OCI-LY7 (cell line): ENCODE results near the gene RAPGEF4. TPM values are rescaled to one million over a fixed set of nuclear protein-coding genes. Genes with fewer than 3 reads are reported as not detected.

ENCODE experiments used
- BruUV-seq: library from RNA; stranded (reverse); fragments of 400-500 nt; replicated peaks from 2 replicates; lab custom pipeline; 2021; lab: Mats Ljungman, UMichigan
- CTCF ChIA-PET: fragments of 300-600 bp; sonication (Branson Sonifier 250); formaldehyde crosslinking; loops from one replicate; lab custom pipeline; 2022; ENCODE audit warnings: antibody characterized with exemption; ENCODE audit not compliant: unreplicated experiment; lab: Charles Lee
- POLR2A ChIA-PET: fragments of 300-600 bp; sonication (Branson Sonifier 250); formaldehyde crosslinking; loops from one replicate; lab custom pipeline; 2022; ENCODE audit warnings: antibody characterized with exemption; lab: Charles Lee
- DNase-seq: peaks from one replicate; pipeline ENCODE4 v3.0.0-alpha.2; 2015; ENCODE audit warnings: low spot score
- H2AFZ ChIP-seq: fragments of 200-600 bp; sonication (generic), shearing (Covaris generic); 2 replicates; pipeline ENCODE4 v1.6.1; 2014; ENCODE audit warnings: mild to moderate bottlenecking, antibody characterized with exemption, low read length, moderate library complexity
- H3K27ac ChIP-seq: fragments of 200-600 bp; sonication (generic); 2 replicates; pipeline ENCODE4 v1.5.1; 2014; ENCODE audit warnings: mixed run types, low read depth, mild to moderate bottlenecking, moderate library complexity, low read length, inconsistent platforms; ENCODE audit not compliant: poor library complexity, severe bottlenecking
- H3K36me3 ChIP-seq: fragments of 200-600 bp; sonication (generic); 2 replicates; pipeline ENCODE4 v1.6.1; 2014; ENCODE audit warnings: mild to moderate bottlenecking, antibody characterized with exemption, low read length, moderate library complexity, mixed read lengths; ENCODE audit not compliant: insufficient read depth
- H3K4me1 ChIP-seq: fragments of 200-600 bp; sonication (generic); 2 replicates; pipeline ENCODE4 v1.5.1; 2014; ENCODE audit warnings: mild to moderate bottlenecking, low read length; ENCODE audit not compliant: insufficient read depth, poor library complexity, severe bottlenecking
- H3K4me2 ChIP-seq: fragments of 200-600 bp; sonication (generic); 2 replicates; pipeline ENCODE4 v1.6.1; 2014; ENCODE audit warnings: mild to moderate bottlenecking, low read length
- H3K4me3 ChIP-seq: fragments of 200-600 bp; sonication (generic); 2 replicates; pipeline ENCODE4 v1.5.1; 2014; ENCODE audit warnings: mild to moderate bottlenecking, low read depth, low read length; ENCODE audit not compliant: poor library complexity, severe bottlenecking
- H3K79me2 ChIP-seq: fragments of 200-600 bp; sonication (generic); 2 replicates; pipeline ENCODE4 v1.6.1; 2016; ENCODE audit warnings: low read depth, mild to moderate bottlenecking, low read length, moderate library complexity, mixed read lengths; ENCODE audit not compliant: insufficient read depth
- H3K9me2 ChIP-seq: fragments of 200-600 bp; sonication (generic); 2 replicates; pipeline ENCODE4 v1.6.1; 2016; ENCODE audit warnings: mild to moderate bottlenecking, low read length, mixed read lengths; ENCODE audit not compliant: insufficient read depth
- H3K9me3 ChIP-seq: fragments of 200-600 bp; sonication (generic); 2 replicates; pipeline ENCODE4 v1.6.1; 2014; ENCODE audit warnings: mild to moderate bottlenecking, mixed run types, low read length, mixed read lengths
- H4K20me1 ChIP-seq: fragments of 200-600 bp; sonication (generic); 2 replicates; pipeline ENCODE4 v1.6.1; 2014; ENCODE audit warnings: mild to moderate bottlenecking, antibody characterized with exemption, low read length, moderate library complexity, mixed read lengths; ENCODE audit not compliant: insufficient read depth
- EZH2phosphoT487 ChIP-seq: fragments of 200-600 bp; sonication (generic); IDR thresholded peaks from 2 replicates; pipeline ENCODE4 v1.6.1; 2018; ENCODE audit warnings: low read depth, borderline replicate concordance, mild to moderate bottlenecking, mixed run types, antibody characterized with exemption, low read length, moderate library complexity, mixed read lengths
- intact Hi-C: fragments of 100-400 bp; cut with micrococcal nuclease; formaldehyde crosslinking; loops from one replicate; pipeline ENCODE4 v1.10.0; 2022; ENCODE audit not compliant: unreplicated experiment
- total RNA-seq, 2 experiments: library from RNA; depleted of rRNA in 1 of 2; stranded (reverse); fragments of >200 nt in 1 of 2; shearing (Covaris generic) in 1 of 2; gene quantifications; 2 replicates each; pipeline ENCODE4 v1.2.3, GENCODE V29; 2014 to 2022
- TF ChIP-seq, protein P1 (sequence below): fragments of 200-600 bp; sonication (generic); conservative IDR thresholded peaks from 2 replicates; pipeline ENCODE4 v1.5.1; 2014; ENCODE audit warnings: mild to moderate bottlenecking, antibody characterized with exemption, low read length, moderate library complexity, mixed read lengths

Gene RAPGEF4
- total RNA-seq, 2 experiments from 2014 or later, result 0.22 to 0.55 TPM

DNA sequence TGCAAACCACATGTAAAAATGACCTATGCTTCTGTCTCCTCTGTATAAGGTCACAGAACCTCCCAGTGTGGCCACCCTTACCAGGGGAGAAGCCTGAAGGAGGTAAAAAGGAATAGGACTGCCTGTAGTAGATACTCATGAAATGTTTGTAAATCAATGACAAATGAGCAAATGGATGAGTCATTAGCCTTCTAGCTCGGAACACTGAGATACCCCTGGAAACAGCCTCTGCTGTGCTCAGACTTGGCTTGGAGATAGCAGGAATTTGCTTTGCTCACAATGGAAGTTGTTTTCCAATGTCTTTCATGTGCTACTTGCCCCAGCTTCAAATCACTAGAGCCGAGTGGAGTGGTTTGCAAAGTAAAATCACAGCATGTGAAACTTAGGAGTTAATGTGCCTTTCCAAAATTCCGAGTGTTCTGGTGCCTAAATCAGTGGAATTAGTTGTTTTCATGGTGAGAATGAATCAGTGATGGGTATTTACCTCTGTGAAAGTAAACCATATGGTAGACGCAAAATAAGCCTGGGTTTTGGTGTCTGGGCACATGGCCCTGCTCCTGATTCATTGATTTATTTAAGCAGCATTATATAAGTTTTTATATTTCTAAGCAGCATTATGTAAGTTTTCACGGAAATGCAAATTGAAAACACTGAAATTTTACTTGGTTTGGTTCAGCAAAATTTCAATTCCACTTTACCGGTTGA, 186.0 kb downstream of the RAPGEF4 start:
- intact Hi-C loops, result no loop called here
- BruUV-seq, result no TSS peak
- no peaks in the 10 kb centered on the region for H3K4me1 ChIP-seq
- no peak overlapping the region for H3K4me3 ChIP-seq
- H3K4me2 ChIP-seq, result no peak overlapping the region
- ChIA-PET POLR2A (no interaction called here), CTCF (interaction anchor here (0.8 kb wide), 1 partner anchor 14 kb away, joined by 3 read pairs; no protein-coding TSS in a partner anchor)
- H3K79me2 ChIP-seq, result no peaks in the 10 kb centered on the region
- no peaks in the 10 kb centered on the region for H4K20me1 ChIP-seq
- no peaks in the 10 kb centered on the region for H3K9me2 ChIP-seq
- H2AFZ ChIP-seq, result no peak overlapping the region
- no peak overlapping the region for H3K27ac ChIP-seq
- DNase-seq, result no peak
- TF ChIP-seq, protein P1, sequence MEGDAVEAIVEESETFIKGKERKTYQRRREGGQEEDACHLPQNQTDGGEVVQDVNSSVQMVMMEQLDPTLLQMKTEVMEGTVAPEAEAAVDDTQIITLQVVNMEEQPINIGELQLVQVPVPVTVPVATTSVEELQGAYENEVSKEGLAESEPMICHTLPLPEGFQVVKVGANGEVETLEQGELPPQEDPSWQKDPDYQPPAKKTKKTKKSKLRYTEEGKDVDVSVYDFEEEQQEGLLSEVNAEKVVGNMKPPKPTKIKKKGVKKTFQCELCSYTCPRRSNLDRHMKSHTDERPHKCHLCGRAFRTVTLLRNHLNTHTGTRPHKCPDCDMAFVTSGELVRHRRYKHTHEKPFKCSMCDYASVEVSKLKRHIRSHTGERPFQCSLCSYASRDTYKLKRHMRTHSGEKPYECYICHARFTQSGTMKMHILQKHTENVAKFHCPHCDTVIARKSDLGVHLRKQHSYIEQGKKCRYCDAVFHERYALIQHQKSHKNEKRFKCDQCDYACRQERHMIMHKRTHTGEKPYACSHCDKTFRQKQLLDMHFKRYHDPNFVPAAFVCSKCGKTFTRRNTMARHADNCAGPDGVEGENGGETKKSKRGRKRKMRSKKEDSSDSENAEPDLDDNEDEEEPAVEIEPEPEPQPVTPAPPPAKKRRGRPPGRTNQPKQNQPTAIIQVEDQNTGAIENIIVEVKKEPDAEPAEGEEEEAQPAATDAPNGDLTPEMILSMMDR, result no peak
- no peaks in the 10 kb centered on the region for H3K36me3 ChIP-seq
- H3K9me3 ChIP-seq, result no peaks in the 10 kb centered on the region

DNA sequence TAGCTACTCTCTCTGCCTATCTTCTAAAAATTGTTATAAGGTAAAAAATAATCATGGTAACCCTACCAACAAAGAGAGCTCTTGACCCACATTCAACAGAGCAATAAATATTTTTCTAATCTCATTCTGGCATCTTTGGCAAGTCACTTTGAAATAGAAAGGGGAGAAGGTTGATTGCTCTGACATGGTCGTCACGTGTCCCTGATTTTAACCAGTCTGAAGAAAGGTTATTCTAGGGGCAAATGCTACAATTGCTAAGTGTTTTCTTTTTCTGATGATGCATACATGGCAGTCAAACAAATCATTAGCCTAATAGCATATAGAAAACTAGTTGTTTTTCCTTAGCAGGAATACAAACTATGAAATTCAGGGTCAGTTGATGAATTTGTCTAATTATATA, 186.7 kb downstream of the RAPGEF4 start:
- no peaks in the 10 kb centered on the region for H3K79me2 ChIP-seq
- intact Hi-C loops, result no loop called here
- no TSS peak for BruUV-seq

DNA sequence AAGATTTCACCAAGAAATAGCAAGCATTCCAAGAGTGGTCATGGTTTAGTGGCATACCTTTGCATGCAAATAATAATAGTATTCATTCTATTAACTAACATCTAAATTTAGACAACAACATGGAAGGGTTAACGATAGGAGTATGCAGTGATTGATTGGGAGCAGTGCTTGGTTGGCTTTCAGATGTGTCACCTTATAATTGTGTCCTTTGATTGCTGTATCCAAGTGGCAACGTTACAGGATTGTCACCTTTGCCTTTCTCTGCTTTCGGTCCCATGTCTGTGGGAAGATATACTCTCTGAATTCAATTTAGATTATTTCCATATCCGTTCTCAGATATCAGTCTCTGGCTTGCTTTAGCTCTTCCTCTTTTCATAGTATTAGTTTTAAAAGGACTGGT, 187.2 kb downstream of the RAPGEF4 start:
- CTCF ChIA-PET, result no interaction called here
- no TSS peak for BruUV-seq
- Histone ChIP-seq H3K4me1 (no peaks in the 10 kb centered on the region), H2AFZ (no peak overlapping the region), H3K27ac (no peak overlapping the region), H3K79me2 (no peaks in the 10 kb centered on the region), H3K36me3 (no peaks in the 10 kb centered on the region), H3K9me2 (no peaks in the 10 kb centered on the region), H4K20me1 (no peaks in the 10 kb centered on the region), H3K9me3 (no peaks in the 10 kb centered on the region), H3K4me3 (no peak overlapping the region), H3K4me2 (no peak overlapping the region)
- no peak for DNase-seq
- intact Hi-C loops, result no loop called here
- TF ChIP-seq, protein P1, result no peak
- TF ChIP-seq EZH2phosphoT487, result no peak
- POLR2A ChIA-PET, result no interaction called here

More for the DNA sequence above, 186.7 kb downstream of the RAPGEF4 start:
- Histone ChIP-seq H3K27ac (no peak overlapping the region), H3K9me2 (no peaks in the 10 kb centered on the region), H3K4me3 (no peak overlapping the region), H3K4me1 (no peaks in the 10 kb centered on the region), H4K20me1 (no peaks in the 10 kb centered on the region), H3K36me3 (no peaks in the 10 kb centered on the region), H2AFZ (no peak overlapping the region), H3K9me3 (no peaks in the 10 kb centered on the region), H3K4me2 (no peak overlapping the region)
- CTCF ChIA-PET, result no interaction called here
- POLR2A ChIA-PET, result no interaction called here
- TF ChIP-seq EZH2phosphoT487, result no peak
- TF ChIP-seq, protein P1, result no peak
- DNase-seq, result no peak
